A549 (cell line): ENCODE results near the gene PRTG. TPM values are rescaled to one million over a fixed set of nuclear protein-coding genes. Genes with fewer than 3 reads are reported as not detected.
A peak's percentile ranks its signal among the peaks of the same experiment; 100 is the strongest.

Experiments used
- ATAC-seq, 2 experiments: fragments of 200-7000 bp in 1 of 2; fragments of >200 bp in 1 of 2; cut with Nextera tagmentation in 1 of 2; cut with Tn5 transposase in 1 of 2; 3 replicates each; pipeline versions ENCODE4 v1.8.0 to v1.9.1; 2018 to 2020; ENCODE audit warnings: mild to moderate bottlenecking in 1 of 2, moderate library complexity in 1 of 2
- CTCF ChIA-PET: fragments of 300-600 bp; sonication (Branson Sonifier 250); formaldehyde crosslinking; extraction: SDS; loops from one replicate; lab custom pipeline; 2021; ENCODE audit warnings: antibody characterized with exemption, inconsistent platforms; lab: Yijun Ruan, JAX
- POLR2A ChIA-PET: fragments of 350-600 bp; formaldehyde crosslinking; extraction: SDS; loops from one replicate; lab custom pipeline; 2021; ENCODE audit warnings: antibody characterized with exemption, inconsistent platforms; lab: Yijun Ruan, JAX
- DNase-seq, 2 experiments: peaks; one replicate each; pipeline versions ENCODE4 v3.0.0 to v3.0.0-alpha.2; 2011 to 2016; ENCODE audit warnings: low read depth in 1 of 2, low spot score in 1 of 2
- FAIRE-seq: peaks from 2 replicates; lab custom pipeline; 2011; peaks lifted over from hg19 to GRCh38; lab: Jason Lieb, UNC
- H3K27ac ChIP-seq, 2 experiments: fragments of >200 bp; sonication (Bioruptor Twin); formaldehyde crosslinking; 3 replicates each; pipeline ENCODE4 v1.5.1; 2016 to 2017
- H3K4me1 ChIP-seq: fragments of >200 bp; sonication (Bioruptor Twin); formaldehyde crosslinking; 3 replicates; pipeline ENCODE4 v1.6.1; 2016
- H3K4me2 ChIP-seq: fragments of >200 bp; sonication (Bioruptor Twin); formaldehyde crosslinking; 3 replicates; pipeline ENCODE4 v1.6.1; 2016
- H3K4me3 ChIP-seq: fragments of >200 bp; sonication (Bioruptor Twin); formaldehyde crosslinking; 3 replicates; pipeline ENCODE4 v1.5.1; 2016
- H3K9me3 ChIP-seq: fragments of >200 bp; sonication (Bioruptor Twin); formaldehyde crosslinking; 3 replicates; pipeline ENCODE4 v1.6.1; 2016
- CBX2 ChIP-seq: fragments of 200-600 bp; sonication (generic); IDR thresholded peaks from 2 replicates; pipeline ENCODE4 v1.6.1; 2016; ENCODE audit warnings: low read depth, mild to moderate bottlenecking, borderline replicate concordance
- CBX8 ChIP-seq: fragments of 200-600 bp; sonication (generic); IDR thresholded peaks from 2 replicates; pipeline ENCODE4 v1.6.1; 2016
- CEBPB ChIP-seq, 2 experiments: fragments of >200 bp in 1 of 2; sonication (Bioruptor Twin) in 1 of 2; formaldehyde crosslinking in 1 of 2; IDR thresholded peaks; 2 replicates each; pipeline ENCODE4 v1.6.1; 2012 to 2016
- FOSL2 ChIP-seq, 2 experiments: fragments of 450-650 bp in 1 of 2; fragments of >200 bp in 1 of 2; sonication (Bioruptor Twin) in 1 of 2; formaldehyde crosslinking; IDR thresholded peaks; 2 replicates each; pipeline versions ENCODE4 v1.5.0 to v1.6.1; 2016 to 2020; ENCODE audit warnings: mild to moderate bottlenecking in 1 of 2, moderate library complexity in 1 of 2
- GATA3 ChIP-seq: IDR thresholded peaks from 2 replicates; pipeline ENCODE4 v1.6.1; 2012; ENCODE audit warnings: borderline replicate concordance
- HDAC2 ChIP-seq: fragments of 200-600 bp; sonication (generic); IDR thresholded peaks from 2 replicates; pipeline ENCODE4 v1.6.1; 2016
- HOXB13 ChIP-seq: fragments of 250-450 bp; sonication (Bioruptor Pico); IDR thresholded peaks from 2 replicates; pipeline ENCODE4 v1.5.0; 2020; ENCODE audit warnings: low read depth, mild to moderate bottlenecking, moderate library complexity
- HOXB5 ChIP-seq: fragments of 250-450 bp; sonication (Bioruptor Pico); IDR thresholded peaks from 2 replicates; pipeline ENCODE4 v1.5.0; 2020; ENCODE audit warnings: mild to moderate bottlenecking, moderate library complexity
- MAZ ChIP-seq: fragments of 150-350 bp; IDR thresholded peaks from 2 replicates; pipeline ENCODE4 v1.6.1; 2014; ENCODE audit warnings: antibody characterized with exemption, low read depth, low read length, borderline replicate concordance
- POLR2A ChIP-seq: IDR thresholded peaks from 2 replicates; pipeline ENCODE4 v1.6.1; 2012; ENCODE audit warnings: mild to moderate bottlenecking, low read length
- POLR2AphosphoS2 ChIP-seq: conservative IDR thresholded peaks from 2 replicates; pipeline ENCODE4 v1.6.1; 2012; ENCODE audit warnings: low read length, improper control_type of control experiment, inconsistent platforms
- RAD21 ChIP-seq, 2 experiments: fragments of >200 bp in 1 of 2; sonication (Bioruptor Twin) in 1 of 2; formaldehyde crosslinking in 1 of 2; IDR thresholded peaks in 1 of 2; conservative IDR thresholded peaks in 1 of 2; 2 replicates in 1 of 2; 3 replicates in 1 of 2; pipeline ENCODE4 v1.6.1; 2012 to 2018; ENCODE audit warnings: inconsistent platforms in 1 of 2
- RFX5 ChIP-seq: fragments of 450-650 bp; IDR thresholded peaks from 2 replicates; pipeline ENCODE4 v1.7.1; 2014; ENCODE audit warnings: antibody characterized with exemption, mild to moderate bottlenecking, moderate library complexity
- RNF2 ChIP-seq: fragments of 200-600 bp; sonication (generic); IDR thresholded peaks from 2 replicates; pipeline ENCODE4 v1.6.1; 2016; ENCODE audit warnings: low read depth, mild to moderate bottlenecking, antibody characterized with exemption, moderate library complexity, borderline replicate concordance
- SREBF2 ChIP-seq: fragments of 450-650 bp; IDR thresholded peaks from 2 replicates; pipeline ENCODE4 v1.6.1; 2014; ENCODE audit warnings: mild to moderate bottlenecking, moderate library complexity
- TP53 ChIP-seq: fragments of 250-450 bp; sonication (Bioruptor Pico); IDR thresholded peaks from 2 replicates; pipeline ENCODE4 v1.5.0; 2021; ENCODE audit warnings: mild to moderate bottlenecking, moderate library complexity
- ZC3H11A ChIP-seq: fragments of 450-650 bp; IDR thresholded peaks from 2 replicates; pipeline ENCODE4 v1.6.1; 2014; ENCODE audit warnings: antibody characterized with exemption, mild to moderate bottlenecking
- ZNF302 ChIP-seq: fragments of 250-450 bp; sonication (Bioruptor Pico); IDR thresholded peaks from 2 replicates; pipeline ENCODE4 v1.9.0; 2021; ENCODE audit warnings: inconsistent platforms, mild to moderate bottlenecking, moderate library complexity
- ZSCAN20 ChIP-seq: fragments of 250-450 bp; sonication (Bioruptor Pico); IDR thresholded peaks from 2 replicates; pipeline ENCODE4 v1.8.0; 2022; ENCODE audit warnings: mild to moderate bottlenecking, moderate library complexity
- WGBS: methylation state at CpG from one replicate; pipeline ENCODE4 v1.1.6; 2017; ENCODE audit errors: missing lambda C conversion rate; 5-methylcytosine and 5-hydroxymethylcytosine counted together
- polyA plus RNA-seq, 4 experiments: library from polyadenylated mRNA; depleted of rRNA in 3 of 4; stranded (reverse); fragments of >200 nt; fragmentation: RNase III in 1 of 4; extraction: RNeasy Plus Mini Kit Qiagen cat#74134 plus additional on column Dnase treatment in 1 of 4; gene quantifications; 2 replicates in 3 of 4; 3 replicates in 1 of 4; pipeline ENCODE4 v1.2.3, GENCODE V29; 2011 to 2017
- TF ChIP-seq, protein P1 (sequence below): fragments of 450-650 bp; IDR thresholded peaks from 2 replicates; pipeline ENCODE4 v1.6.1; 2014; ENCODE audit warnings: antibody characterized with exemption
- TF ChIP-seq, protein P2 (sequence below): fragments of 250-450 bp; sonication (Bioruptor Pico); IDR thresholded peaks from 2 replicates; pipeline ENCODE4 v1.5.0; 2021; ENCODE audit warnings: mild to moderate bottlenecking, moderate library complexity, borderline replicate concordance
- TF ChIP-seq, protein P3 (sequence below): fragments of >200 bp; sonication (Bioruptor Twin); formaldehyde crosslinking; IDR thresholded peaks from 3 replicates; pipeline ENCODE4 v1.6.1; 2016
- TF ChIP-seq, protein P4 (sequence below): fragments of 150-350 bp; IDR thresholded peaks from 2 replicates; pipeline ENCODE4 v1.6.1; 2014; ENCODE audit warnings: low read depth, mild to moderate bottlenecking, low read length

Gene PRTG
- polyA plus RNA-seq, 2 of the 4 experiments (the other 2 are of a cell fraction), result 5.5 to 10.7 TPM

DNA sequence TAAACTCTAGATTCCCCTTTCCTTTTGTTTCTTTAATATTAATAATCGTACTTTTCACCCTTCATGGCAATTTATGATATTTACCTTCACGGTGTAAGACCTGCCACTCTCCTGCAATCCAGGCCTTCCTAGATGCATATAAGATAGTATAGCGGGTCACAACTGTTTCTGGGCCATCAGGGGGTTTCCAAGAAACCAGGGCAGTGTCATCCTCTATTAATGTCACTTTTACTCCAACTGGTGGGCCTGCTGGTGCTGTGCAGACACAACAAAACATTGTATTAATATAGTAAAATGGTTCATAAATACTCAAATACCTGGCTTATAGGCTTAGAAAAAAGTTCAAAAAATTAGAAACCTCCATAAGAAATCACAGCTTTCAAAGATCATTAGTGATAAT, 105.9 kb downstream of the PRTG start:
- TF ChIP-seq HOXB13 (no peak), HDAC2 (no peak), CBX8 (no peak), RAD21 (conservative IDR thresholded peaks at IDR 0.05 in 1 of 2, IDR thresholded peaks at IDR 0.05 in 1 of 2) (no peak), MAZ (no peak)
- TF ChIP-seq, all 56 proteins: peak for 0
- H3K9me3 ChIP-seq, result no peaks in the 10 kb centered on the region
- H3K4me3 ChIP-seq, result no peak overlapping the region
- no peak overlapping the region for H3K4me2 ChIP-seq
- no peak overlapping the region for H3K27ac ChIP-seq
- 90% methylated on average over 3 of the region's 3 CpGs for WGBS
- ATAC-seq (no peak), DNase-seq (no peak), FAIRE-seq (no peak)
- H3K4me1 ChIP-seq, result peaks cover 4% of the 10 kb centered on the region; the same call in 1 of the 3 replicates
- ChIA-PET POLR2A (no interaction called here), CTCF (interaction anchor here (0.7 to 2.7 kb wide), 2 partner anchors 11 to 75 kb away, joined by 3 to 15 read pairs; no protein-coding TSS in a partner anchor)

DNA sequence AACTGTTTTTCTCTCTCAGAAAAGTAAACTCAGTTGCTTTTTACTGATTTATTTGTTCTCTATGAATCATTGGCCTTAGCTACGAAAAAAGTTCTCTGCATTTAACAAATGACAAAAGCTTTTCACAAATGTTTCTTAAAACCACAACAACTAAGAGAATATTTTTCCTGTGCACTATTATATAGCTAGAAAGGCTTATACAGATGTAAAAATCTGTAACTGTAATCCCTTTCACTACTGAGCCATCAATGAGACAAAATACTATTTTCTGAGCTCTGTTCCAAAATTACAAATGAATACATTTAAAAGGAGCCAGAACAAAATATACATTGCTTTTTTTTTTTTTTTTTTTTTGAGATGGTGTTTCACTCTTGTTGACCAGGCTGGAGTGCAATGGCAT, 109.2 kb downstream of the PRTG start:
- no peak for FAIRE-seq
- CTCF ChIA-PET, result interaction anchor here (0.6 to 2.1 kb wide), 3 partner anchors 14 to 417 kb away, joined by 3 to 6 read pairs (median 4); no protein-coding TSS in a partner anchor
- POLR2A ChIA-PET, result no interaction called here

DNA sequence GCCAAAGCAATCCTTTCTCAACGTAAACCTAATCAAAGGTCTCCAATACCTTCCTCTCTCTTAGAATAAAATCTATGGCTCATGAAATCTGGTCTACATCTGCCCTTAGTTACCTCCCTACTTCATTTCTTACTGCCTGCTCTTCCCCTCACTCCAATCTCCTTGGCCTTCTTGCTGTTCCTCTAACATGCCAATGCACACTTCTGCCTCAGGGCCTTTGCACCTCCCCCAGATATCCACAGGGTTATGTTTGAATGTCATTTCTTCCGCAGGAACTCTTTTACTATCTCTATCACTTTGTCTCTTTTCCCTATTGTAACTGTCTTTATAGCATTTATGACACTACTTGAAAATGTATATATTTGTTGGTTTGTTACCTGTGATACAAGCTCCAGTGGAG, 110.5 kb downstream of the PRTG start:
- no peak overlapping the region for H3K4me2 ChIP-seq
- DNase-seq (no peak), FAIRE-seq (peak; percentile 61), ATAC-seq (no peak)
- H3K27ac ChIP-seq, result no peak overlapping the region
- H3K4me1 ChIP-seq, result peaks cover 15% of the 10 kb centered on the region
- no peak overlapping the region for H3K4me3 ChIP-seq
- CTCF ChIA-PET, result interaction anchor here (0.6 to 1.3 kb wide), 2 partner anchors 14 to 165 kb away, joined by 4 to 6 read pairs; no protein-coding TSS in a partner anchor
- H3K9me3 ChIP-seq, result no peaks in the 10 kb centered on the region
- TF ChIP-seq, protein P1, sequence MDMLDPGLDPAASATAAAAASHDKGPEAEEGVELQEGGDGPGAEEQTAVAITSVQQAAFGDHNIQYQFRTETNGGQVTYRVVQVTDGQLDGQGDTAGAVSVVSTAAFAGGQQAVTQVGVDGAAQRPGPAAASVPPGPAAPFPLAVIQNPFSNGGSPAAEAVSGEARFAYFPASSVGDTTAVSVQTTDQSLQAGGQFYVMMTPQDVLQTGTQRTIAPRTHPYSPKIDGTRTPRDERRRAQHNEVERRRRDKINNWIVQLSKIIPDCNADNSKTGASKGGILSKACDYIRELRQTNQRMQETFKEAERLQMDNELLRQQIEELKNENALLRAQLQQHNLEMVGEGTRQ, result no peak
- 95% methylated on average over 2 of the region's 2 CpGs for WGBS
- POLR2A ChIA-PET, result no interaction called here

More for the DNA sequence above, 109.2 kb downstream of the PRTG start:
- Histone ChIP-seq H3K4me3 (no peak overlapping the region), H3K27ac (no peak overlapping the region), H3K4me2 (no peak overlapping the region), H3K4me1 (peaks cover 4% of the 10 kb centered on the region; the same call in 1 of the 3 replicates), H3K9me3 (no peaks in the 10 kb centered on the region)
- DNase-seq, result no peak
- 24% methylated on average over 1 of the region's 1 CpG for WGBS
- no peak for TF ChIP-seq FOSL2 (IDR thresholded peaks at IDR 0.05)
- TF ChIP-seq FOSL2 (CRISPR knock-in tag; IDR thresholded peaks at IDR 0.05), result no peak
- TF ChIP-seq, protein P2, sequence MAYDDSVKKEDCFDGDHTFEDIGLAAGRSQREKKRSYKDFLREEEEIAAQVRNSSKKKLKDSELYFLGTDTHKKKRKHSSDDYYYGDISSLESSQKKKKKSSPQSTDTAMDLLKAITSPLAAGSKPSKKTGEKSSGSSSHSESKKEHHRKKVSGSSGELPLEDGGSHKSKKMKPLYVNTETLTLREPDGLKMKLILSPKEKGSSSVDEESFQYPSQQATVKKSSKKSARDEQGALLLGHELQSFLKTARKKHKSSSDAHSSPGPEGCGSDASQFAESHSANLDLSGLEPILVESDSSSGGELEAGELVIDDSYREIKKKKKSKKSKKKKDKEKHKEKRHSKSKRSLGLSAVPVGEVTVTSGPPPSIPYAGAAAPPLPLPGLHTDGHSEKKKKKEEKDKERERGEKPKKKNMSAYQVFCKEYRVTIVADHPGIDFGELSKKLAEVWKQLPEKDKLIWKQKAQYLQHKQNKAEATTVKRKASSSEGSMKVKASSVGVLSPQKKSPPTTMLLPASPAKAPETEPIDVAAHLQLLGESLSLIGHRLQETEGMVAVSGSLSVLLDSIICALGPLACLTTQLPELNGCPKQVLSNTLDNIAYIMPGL, result no peak
- no peak for TF ChIP-seq POLR2A
- TF ChIP-seq, protein P3, sequence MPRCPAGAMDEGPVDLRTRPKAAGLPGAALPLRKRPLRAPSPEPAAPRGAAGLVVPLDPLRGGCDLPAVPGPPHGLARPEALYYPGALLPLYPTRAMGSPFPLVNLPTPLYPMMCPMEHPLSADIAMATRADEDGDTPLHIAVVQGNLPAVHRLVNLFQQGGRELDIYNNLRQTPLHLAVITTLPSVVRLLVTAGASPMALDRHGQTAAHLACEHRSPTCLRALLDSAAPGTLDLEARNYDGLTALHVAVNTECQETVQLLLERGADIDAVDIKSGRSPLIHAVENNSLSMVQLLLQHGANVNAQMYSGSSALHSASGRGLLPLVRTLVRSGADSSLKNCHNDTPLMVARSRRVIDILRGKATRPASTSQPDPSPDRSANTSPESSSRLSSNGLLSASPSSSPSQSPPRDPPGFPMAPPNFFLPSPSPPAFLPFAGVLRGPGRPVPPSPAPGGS, result no peak
- TF ChIP-seq HOXB5, result no peak
- TF ChIP-seq RNF2, result no peak
- no peak for TF ChIP-seq HDAC2
- no peak for TF ChIP-seq RFX5
- no peak for TF ChIP-seq ZSCAN20 (CRISPR knock-in tag)
- no peak for TF ChIP-seq CEBPB (IDR thresholded peaks at IDR 0.05)
- no peak for TF ChIP-seq TP53 (CRISPR knock-in tag)
- TF ChIP-seq, protein P4, sequence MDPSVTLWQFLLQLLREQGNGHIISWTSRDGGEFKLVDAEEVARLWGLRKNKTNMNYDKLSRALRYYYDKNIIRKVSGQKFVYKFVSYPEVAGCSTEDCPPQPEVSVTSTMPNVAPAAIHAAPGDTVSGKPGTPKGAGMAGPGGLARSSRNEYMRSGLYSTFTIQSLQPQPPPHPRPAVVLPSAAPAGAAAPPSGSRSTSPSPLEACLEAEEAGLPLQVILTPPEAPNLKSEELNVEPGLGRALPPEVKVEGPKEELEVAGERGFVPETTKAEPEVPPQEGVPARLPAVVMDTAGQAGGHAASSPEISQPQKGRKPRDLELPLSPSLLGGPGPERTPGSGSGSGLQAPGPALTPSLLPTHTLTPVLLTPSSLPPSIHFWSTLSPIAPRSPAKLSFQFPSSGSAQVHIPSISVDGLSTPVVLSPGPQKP, result no peak
- no peak for TF ChIP-seq ZC3H11A
- TF ChIP-seq GATA3, result no peak
- no peak for TF ChIP-seq SREBF2
- no peak for TF ChIP-seq CBX2
- TF ChIP-seq MAZ, result no peak
- TF ChIP-seq RAD21 (conservative IDR thresholded peaks at IDR 0.05 in 1 of 2, IDR thresholded peaks at IDR 0.05 in 1 of 2), result no peak
- no peak for TF ChIP-seq POLR2AphosphoS2
- no peak for TF ChIP-seq ZNF302 (CRISPR knock-in tag)
- no peak for ATAC-seq
